K562 (cell line): Measurements from ENCODE around the gene EME1. TPM values are rescaled to one million over a fixed set of nuclear protein-coding genes. Genes with fewer than 3 reads are reported as not detected.

Experiments
- ARID1B ChIP-seq: fragments of 450-650 bp; IDR thresholded peaks from 2 replicates; pipeline ENCODE4 v1.6.1; 2016; ENCODE audit warnings: antibody characterized with exemption, mild to moderate bottlenecking, inconsistent platforms
- CCNT2 ChIP-seq: IDR thresholded peaks from 2 replicates; pipeline ENCODE4 v1.6.1; 2011; ENCODE audit warnings: borderline replicate concordance, low read depth, mild to moderate bottlenecking, moderate library complexity, mixed read lengths, low read length; ENCODE audit not compliant: insufficient read length; ENCODE audit errors: extremely low read depth
- EP400 ChIP-seq: fragments of 450-650 bp; IDR thresholded peaks from 2 replicates; pipeline ENCODE4 v1.6.1; 2017; ENCODE audit warnings: antibody characterized with exemption, mild to moderate bottlenecking, moderate library complexity
- FOXP1 ChIP-seq: sonication (generic); formaldehyde crosslinking; IDR thresholded peaks from 2 replicates; pipeline ENCODE4 v1.8.0; 2022; ENCODE audit warnings: mild to moderate bottlenecking, missing genetic modification reagents
- GTF2B ChIP-seq: IDR thresholded peaks from 2 replicates; pipeline ENCODE4 v1.6.1; 2011; ENCODE audit not compliant: insufficient read length; ENCODE audit errors: extremely low read depth
- ILF3 ChIP-seq: fragments of 450-650 bp; IDR thresholded peaks from 2 replicates; pipeline ENCODE4 v1.6.1; 2018; ENCODE audit warnings: antibody characterized with exemption, mild to moderate bottlenecking, moderate library complexity, borderline replicate concordance
- IRF2 ChIP-seq: sonication (generic); formaldehyde crosslinking; IDR thresholded peaks from 2 replicates; pipeline ENCODE4 v1.8.1; 2022; ENCODE audit warnings: mild to moderate bottlenecking, missing genetic modification reagents
- NFE2 ChIP-seq: IDR thresholded peaks from 2 replicates; pipeline ENCODE4 v1.6.1; 2014; ENCODE audit warnings: antibody characterized with exemption, low read depth
- PPARD ChIP-seq: fragments of 250-450 bp; sonication (Bioruptor Pico); IDR thresholded peaks from 2 replicates; pipeline ENCODE4 v1.8.0; 2022; ENCODE audit warnings: inconsistent platforms, mild to moderate bottlenecking, moderate library complexity
- RBFOX2 ChIP-seq: fragments of 200-400 bp; formaldehyde crosslinking; IDR thresholded peaks from 2 replicates; pipeline ENCODE4 v1.6.1; 2017; ENCODE audit warnings: low read depth, mild to moderate bottlenecking, low read length, moderate library complexity
- RHOXF2B ChIP-seq: fragments of 250-450 bp; sonication (Bioruptor Pico); conservative IDR thresholded peaks from 2 replicates; pipeline ENCODE4 v1.5.1; 2021
- SIN3B ChIP-seq: fragments of 450-650 bp; IDR thresholded peaks from 2 replicates; pipeline ENCODE4 v1.6.1; 2017; ENCODE audit warnings: low read depth, mild to moderate bottlenecking, moderate library complexity
- SMARCA5 ChIP-seq: fragments of 450-650 bp; IDR thresholded peaks from 2 replicates; pipeline ENCODE4 v1.6.1; 2016
- THRB ChIP-seq: fragments of 450-650 bp; formaldehyde crosslinking; conservative IDR thresholded peaks from 2 replicates; pipeline ENCODE4 v1.4.0; 2022; ENCODE audit warnings: mild to moderate bottlenecking, missing genetic modification characterization
- XRCC3 ChIP-seq: fragments of 450-650 bp; IDR thresholded peaks from 2 replicates; pipeline ENCODE4 v1.6.1; 2017; ENCODE audit warnings: mild to moderate bottlenecking, moderate library complexity
- ZBTB11 ChIP-seq, 3 experiments: fragments of 200-800 bp in 1 of 3; fragments of 250-450 bp in 1 of 3; fragments of 450-650 bp in 1 of 3; sonication (Bioruptor Pico) in 1 of 3; sonication (Bioruptor generic) in 1 of 3; formaldehyde crosslinking in 1 of 3; IDR thresholded peaks; 2 replicates each; pipeline versions ENCODE4 v1.6.1 to v1.8.0; 2016 to 2022; ENCODE audit warnings: mild to moderate bottlenecking in 2 of 3, missing genetic modification characterization in 2 of 3, missing compliant biosample characterization in 1 of 3, moderate library complexity in 1 of 3
- ZNF395 ChIP-seq: fragments of 200-800 bp; sonication (Bioruptor generic); IDR thresholded peaks from 2 replicates; pipeline ENCODE4 v1.6.1; 2017; ENCODE audit warnings: missing genetic modification characterization, missing compliant biosample characterization
- ZNF696 ChIP-seq: fragments of 250-450 bp; sonication (Bioruptor Pico); conservative IDR thresholded peaks from 2 replicates; pipeline ENCODE4 v1.4.0; 2020; ENCODE audit warnings: mild to moderate bottlenecking, moderate library complexity
- ZSCAN29 ChIP-seq: fragments of 450-650 bp; IDR thresholded peaks from 2 replicates; pipeline ENCODE4 v1.6.1; 2017
- ZSCAN32 ChIP-seq: fragments of 450-650 bp; formaldehyde crosslinking; IDR thresholded peaks from 2 replicates; pipeline ENCODE4 v1.4.0; 2020; ENCODE audit warnings: mild to moderate bottlenecking, moderate library complexity
- polyA plus RNA-seq, 8 experiments: library from polyadenylated mRNA; depleted of rRNA in 4 of 8; stranded (reverse) in 5 of 8; unstranded in 3 of 8; fragments of >200 nt; fragmentation: Nextera tagmentation in 2 of 8; fragmentation: Illumina TruSeq in 1 of 8; extraction: Ambion mirVana in 2 of 8; extraction: Trizol in 1 of 8; gene quantifications; 2 replicates each; pipeline versions ENCODE4 v1.2.1 to v1.2.3, GENCODE V29; 2011 to 2014; ENCODE audit warnings: inconsistent platforms in 1 of 8, missing spikeins in 1 of 8
- total RNA-seq, 7 experiments: library from RNA; depleted of rRNA in 6 of 7; stranded (reverse); fragments of >200 nt in 6 of 7; fragmentation: Illumina TruSeq in 2 of 7; extraction: Trizol in 2 of 7; gene quantifications; 2 replicates each; pipeline versions ENCODE4 v1.2.1 to v1.2.3, GENCODE V29; 2011 to 2021; ENCODE audit warnings: low replicate concordance in 1 of 7

Gene EME1
- total and polyA plus RNA-seq, 9 of the 15 experiments (the other 6 are each of a cell fraction or from before 2014, with no cell fraction given), result 14.6 to 44.1 (median 24.0) TPM

GRCh38 chr17:50361561-50362480 is 11.2 kb upstream of the EME1 start (continued):
- TF ChIP-seq ZNF395 (CRISPR knock-in tag) (peak; percentile 63; the same call in 1 of the 2 replicates), EP400 (peak; percentile 71), ZSCAN32 (CRISPR knock-in tag) (no peak), ILF3 (no peak), CCNT2 (no peak), ARID1B (peak; percentile 97), FOXP1 (CRISPR knock-in tag) (no peak), RBFOX2 (no peak), RHOXF2B (CRISPR knock-in tag) (no peak), PPARD (CRISPR knock-in tag) (no peak), IRF2 (no peak), ZNF696 (CRISPR knock-in tag) (no peak), SIN3B (no peak), ZSCAN29 (0 out of 2 replicates have a peak, but pooled peaks have one; percentile 39), XRCC3 (no peak), NFE2 (no peak), ZBTB11 (CRISPR knock-in tag; IDR thresholded peaks at IDR 0.05) (0 out of 6 replicates have a peak, but pooled peaks of 1 of the 3 experiments have one; percentile 46), THRB (CRISPR knock-in tag) (no peak), SMARCA5 (no peak), GTF2B (no peak)
